HAP-1 (cell line): ENCODE measurements around the gene UGGT2.

Experiments used
- DNase-seq, 2 experiments: peaks; one replicate each; pipeline ENCODE4 v3.0.0-alpha.2; 2016 to 2020; ENCODE audit warnings: low spot score in 2 of 2
- H3K27me3 ChIP-seq: fragments of 250-450 bp; sonication (Bioruptor Pico); 2 replicates; pipeline ENCODE4 v1.5.1; 2020; ENCODE audit warnings: low read depth, mild to moderate bottlenecking, moderate library complexity
- H3K36me3 ChIP-seq: fragments of 250-450 bp; sonication (Bioruptor Pico); replicated peaks from 2 replicates; pipeline ENCODE4 v1.5.1; 2020; ENCODE audit warnings: mild to moderate bottlenecking
- H3K4me1 ChIP-seq: fragments of 250-450 bp; sonication (Bioruptor Pico); 2 replicates; pipeline ENCODE4 v1.5.1; 2020; ENCODE audit warnings: mild to moderate bottlenecking
- H3K4me3 ChIP-seq: fragments of 250-450 bp; sonication (Bioruptor Pico); 2 replicates; pipeline ENCODE4 v1.5.1; 2020; ENCODE audit warnings: mild to moderate bottlenecking, moderate library complexity
- H3K9me3 ChIP-seq: fragments of 250-450 bp; sonication (Bioruptor Pico); 2 replicates; pipeline ENCODE4 v1.5.1; 2020; ENCODE audit warnings: mild to moderate bottlenecking, moderate library complexity
- in situ Hi-C: fragments of 300-500 bp; cut with MboI; formaldehyde crosslinking; loops from 3 replicates; pipeline ENCODE4 v1.14.3; 2020; ENCODE audit warnings: low sequenced_read_pairs, inconsistent platforms, mixed read lengths

UGGT2 gene, protein sequence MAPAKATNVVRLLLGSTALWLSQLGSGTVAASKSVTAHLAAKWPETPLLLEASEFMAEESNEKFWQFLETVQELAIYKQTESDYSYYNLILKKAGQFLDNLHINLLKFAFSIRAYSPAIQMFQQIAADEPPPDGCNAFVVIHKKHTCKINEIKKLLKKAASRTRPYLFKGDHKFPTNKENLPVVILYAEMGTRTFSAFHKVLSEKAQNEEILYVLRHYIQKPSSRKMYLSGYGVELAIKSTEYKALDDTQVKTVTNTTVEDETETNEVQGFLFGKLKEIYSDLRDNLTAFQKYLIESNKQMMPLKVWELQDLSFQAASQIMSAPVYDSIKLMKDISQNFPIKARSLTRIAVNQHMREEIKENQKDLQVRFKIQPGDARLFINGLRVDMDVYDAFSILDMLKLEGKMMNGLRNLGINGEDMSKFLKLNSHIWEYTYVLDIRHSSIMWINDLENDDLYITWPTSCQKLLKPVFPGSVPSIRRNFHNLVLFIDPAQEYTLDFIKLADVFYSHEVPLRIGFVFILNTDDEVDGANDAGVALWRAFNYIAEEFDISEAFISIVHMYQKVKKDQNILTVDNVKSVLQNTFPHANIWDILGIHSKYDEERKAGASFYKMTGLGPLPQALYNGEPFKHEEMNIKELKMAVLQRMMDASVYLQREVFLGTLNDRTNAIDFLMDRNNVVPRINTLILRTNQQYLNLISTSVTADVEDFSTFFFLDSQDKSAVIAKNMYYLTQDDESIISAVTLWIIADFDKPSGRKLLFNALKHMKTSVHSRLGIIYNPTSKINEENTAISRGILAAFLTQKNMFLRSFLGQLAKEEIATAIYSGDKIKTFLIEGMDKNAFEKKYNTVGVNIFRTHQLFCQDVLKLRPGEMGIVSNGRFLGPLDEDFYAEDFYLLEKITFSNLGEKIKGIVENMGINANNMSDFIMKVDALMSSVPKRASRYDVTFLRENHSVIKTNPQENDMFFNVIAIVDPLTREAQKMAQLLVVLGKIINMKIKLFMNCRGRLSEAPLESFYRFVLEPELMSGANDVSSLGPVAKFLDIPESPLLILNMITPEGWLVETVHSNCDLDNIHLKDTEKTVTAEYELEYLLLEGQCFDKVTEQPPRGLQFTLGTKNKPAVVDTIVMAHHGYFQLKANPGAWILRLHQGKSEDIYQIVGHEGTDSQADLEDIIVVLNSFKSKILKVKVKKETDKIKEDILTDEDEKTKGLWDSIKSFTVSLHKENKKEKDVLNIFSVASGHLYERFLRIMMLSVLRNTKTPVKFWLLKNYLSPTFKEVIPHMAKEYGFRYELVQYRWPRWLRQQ (N-terminal part only)

DNA sequence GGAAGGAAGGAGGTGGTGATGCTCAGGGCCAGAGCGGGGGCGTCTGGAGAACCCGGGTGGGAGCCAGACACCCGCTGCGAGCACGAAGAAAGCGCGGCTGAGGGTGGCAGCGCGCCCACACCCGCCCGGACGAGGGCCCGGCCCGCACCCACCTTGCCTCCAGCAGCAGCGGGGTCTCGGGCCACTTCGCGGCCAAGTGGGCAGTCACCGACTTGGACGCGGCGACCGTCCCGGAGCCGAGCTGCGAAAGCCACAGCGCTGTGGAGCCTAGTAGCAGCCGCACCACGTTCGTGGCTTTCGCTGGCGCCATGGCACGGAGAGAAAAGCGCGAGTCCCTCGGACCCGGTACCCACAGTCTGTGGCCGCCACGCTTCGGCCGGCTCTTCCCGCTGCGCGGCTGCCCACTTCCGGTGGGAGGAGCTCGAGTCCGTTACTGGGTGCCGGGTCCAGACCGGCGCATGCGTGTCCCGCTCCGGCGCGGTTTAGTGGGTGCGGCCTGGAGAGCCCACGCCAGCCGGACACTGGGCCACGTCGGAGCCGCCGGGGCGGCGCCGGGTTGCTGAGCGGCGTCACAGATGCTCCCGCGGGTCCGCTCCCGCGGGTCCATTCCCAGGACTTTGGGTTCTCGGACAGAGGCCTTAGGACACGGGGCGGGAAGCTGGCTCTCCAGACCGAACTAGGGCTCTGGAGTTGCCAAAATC, at the start of gene UGGT2:
Gene UGGT2, minus strand, starts transcription at position 399 of the 701 bp plus-strand sequence. Its CDS starts 89 bp downstream, at position 310.
- in situ Hi-C loops, result no loop called here
- H3K4me1 ChIP-seq, result peaks cover 7% of the 10 kb centered on the region
- peaks cover 6% of the 10 kb centered on the region; the same call in 1 of the 2 replicates for H3K9me3 ChIP-seq
- H3K27me3 ChIP-seq, result no peaks in the 10 kb centered on the region
- H3K36me3 ChIP-seq, result peaks cover 3% of the 10 kb centered on the region
- peak; percentile 85 to 95 for DNase-seq
- H3K4me3 ChIP-seq, result peak within 1 kb of the TSS; percentile 87

DNA sequence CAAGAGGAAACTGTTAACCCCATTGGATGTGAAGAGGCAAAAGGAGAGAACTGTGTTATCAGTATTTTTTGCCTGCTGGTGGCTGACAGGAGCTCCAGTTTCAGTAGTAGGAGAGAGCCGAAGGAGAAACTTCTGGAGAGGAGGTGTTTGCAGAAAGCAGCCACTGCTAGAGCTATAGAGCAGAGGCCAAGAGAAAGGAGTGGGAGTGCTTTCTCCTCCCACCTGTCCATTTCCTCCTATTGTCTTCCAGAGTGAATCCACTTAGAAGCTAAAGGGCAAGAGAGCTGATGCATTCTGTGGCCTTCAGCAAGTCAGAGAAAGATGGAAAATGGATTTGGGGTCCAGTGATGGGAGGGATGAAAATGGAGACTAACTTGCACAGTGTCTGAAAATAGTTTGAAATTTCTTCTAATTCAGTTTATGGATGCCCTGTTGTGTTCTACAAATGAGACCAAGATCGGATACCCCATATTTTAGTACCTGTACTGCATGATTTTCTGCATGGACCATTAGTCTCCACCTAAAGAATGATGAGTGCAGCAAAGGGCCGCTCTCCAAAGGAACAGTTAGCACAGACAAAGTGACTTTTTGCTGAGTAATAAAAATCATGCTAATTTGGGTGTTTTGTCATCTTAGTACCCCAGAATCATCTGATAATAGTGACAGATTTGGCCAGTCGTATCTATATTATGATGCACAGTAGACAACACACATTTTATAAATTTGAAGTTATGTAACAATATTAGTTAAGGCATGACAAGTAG, 47.4 kb upstream of the UGGT2 start:
- Histone ChIP-seq H3K36me3 (no peaks in the 10 kb centered on the region), H3K27me3 (no peaks in the 10 kb centered on the region), H3K9me3 (no peaks in the 10 kb centered on the region), H3K4me1 (no peaks in the 10 kb centered on the region), H3K4me3 (no peak overlapping the region)
- in situ Hi-C loops, result no loop called here
- no peak for DNase-seq

DNA sequence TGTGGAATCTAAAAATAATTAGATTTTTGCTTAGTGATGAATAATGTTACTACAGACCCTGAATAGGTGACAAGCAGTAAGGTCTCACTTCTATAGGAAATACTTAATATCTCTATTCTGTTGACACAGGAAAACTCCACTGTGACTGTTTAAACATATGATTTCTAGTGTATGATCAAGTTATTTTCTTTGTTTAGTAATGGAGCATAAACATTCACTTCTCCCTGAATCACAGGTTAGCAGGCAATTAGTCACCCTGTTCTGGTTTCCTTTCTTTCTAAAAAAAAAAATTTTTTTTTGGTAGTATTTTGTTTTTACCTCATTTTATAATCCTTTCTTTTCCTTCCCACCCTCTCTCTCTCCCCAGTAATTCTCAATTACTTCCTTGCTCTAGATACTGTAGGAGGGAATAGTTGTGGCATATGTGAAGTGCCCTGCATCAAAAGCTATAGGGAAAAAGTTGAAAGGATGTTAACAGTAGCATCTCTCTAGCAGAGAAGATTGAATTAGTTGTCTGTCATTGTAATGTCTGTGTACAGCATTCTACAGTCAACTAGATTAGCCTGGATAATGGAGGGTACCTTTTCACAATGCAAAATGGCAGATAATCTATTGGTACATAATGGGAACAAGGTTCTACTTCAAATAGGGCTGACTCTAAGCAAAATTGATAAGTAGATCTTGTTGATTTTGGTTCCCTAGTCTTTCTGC, 40.2 kb upstream of the UGGT2 start:
- Histone ChIP-seq H3K4me3 (no peak overlapping the region), H3K27me3 (no peaks in the 10 kb centered on the region), H3K4me1 (peaks cover 15% of the 10 kb centered on the region), H3K9me3 (no peaks in the 10 kb centered on the region), H3K36me3 (no peaks in the 10 kb centered on the region)
- in situ Hi-C loops, result no loop called here
- no peak for DNase-seq

DNA sequence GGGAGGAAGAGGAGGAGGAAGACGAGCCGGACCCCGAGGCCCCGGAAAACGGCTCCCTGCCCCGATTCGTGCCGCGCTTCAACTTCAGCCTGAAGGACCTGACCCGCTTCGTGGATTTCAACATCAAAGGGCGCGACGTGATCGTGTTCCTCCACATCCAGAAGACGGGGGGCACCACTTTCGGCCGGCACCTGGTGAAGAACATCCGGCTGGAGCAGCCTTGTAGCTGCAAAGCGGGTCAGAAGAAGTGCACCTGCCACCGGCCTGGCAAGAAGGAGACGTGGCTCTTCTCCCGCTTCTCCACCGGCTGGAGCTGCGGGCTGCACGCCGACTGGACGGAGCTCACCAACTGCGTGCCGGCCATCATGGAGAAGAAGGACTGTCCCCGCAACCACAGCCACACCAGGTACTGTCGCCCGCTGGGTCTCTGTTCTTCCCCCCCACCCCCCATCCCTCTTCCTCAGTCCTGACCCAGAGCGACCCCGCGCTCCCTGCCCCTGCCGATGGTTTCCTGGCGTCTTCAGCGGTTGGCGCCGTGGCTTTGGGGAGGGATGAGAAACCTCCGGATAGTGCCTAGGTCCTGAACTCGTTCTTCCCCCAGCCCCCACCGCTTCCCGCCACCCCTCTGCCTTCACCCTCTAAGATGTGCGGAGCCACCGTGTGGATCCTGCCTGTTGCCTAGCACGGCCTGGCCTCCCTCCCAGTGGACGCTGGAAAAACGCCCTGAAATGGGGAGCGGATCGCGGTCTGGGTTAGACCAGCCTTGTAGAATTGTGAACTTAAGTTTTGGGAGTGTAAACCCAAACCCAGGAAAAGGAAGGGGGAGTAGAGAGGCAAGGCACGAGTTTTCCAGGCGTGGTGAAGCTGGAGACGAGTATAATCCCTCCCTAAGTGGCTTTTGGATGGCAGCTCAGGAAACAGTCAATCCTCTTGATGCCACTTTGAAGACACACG, 38.2 kb upstream of the UGGT2 start:
- in situ Hi-C loops, result no loop called here
- Histone ChIP-seq H3K36me3 (no peaks in the 10 kb centered on the region), H3K27me3 (peaks cover 7% of the 10 kb centered on the region; the same call in 1 of the 2 replicates), H3K9me3 (no peaks in the 10 kb centered on the region), H3K4me3 (peak overlapping the region; percentile 50), H3K4me1 (peaks cover 15% of the 10 kb centered on the region)
- peak; percentile 45 to 75 for DNase-seq

DNA sequence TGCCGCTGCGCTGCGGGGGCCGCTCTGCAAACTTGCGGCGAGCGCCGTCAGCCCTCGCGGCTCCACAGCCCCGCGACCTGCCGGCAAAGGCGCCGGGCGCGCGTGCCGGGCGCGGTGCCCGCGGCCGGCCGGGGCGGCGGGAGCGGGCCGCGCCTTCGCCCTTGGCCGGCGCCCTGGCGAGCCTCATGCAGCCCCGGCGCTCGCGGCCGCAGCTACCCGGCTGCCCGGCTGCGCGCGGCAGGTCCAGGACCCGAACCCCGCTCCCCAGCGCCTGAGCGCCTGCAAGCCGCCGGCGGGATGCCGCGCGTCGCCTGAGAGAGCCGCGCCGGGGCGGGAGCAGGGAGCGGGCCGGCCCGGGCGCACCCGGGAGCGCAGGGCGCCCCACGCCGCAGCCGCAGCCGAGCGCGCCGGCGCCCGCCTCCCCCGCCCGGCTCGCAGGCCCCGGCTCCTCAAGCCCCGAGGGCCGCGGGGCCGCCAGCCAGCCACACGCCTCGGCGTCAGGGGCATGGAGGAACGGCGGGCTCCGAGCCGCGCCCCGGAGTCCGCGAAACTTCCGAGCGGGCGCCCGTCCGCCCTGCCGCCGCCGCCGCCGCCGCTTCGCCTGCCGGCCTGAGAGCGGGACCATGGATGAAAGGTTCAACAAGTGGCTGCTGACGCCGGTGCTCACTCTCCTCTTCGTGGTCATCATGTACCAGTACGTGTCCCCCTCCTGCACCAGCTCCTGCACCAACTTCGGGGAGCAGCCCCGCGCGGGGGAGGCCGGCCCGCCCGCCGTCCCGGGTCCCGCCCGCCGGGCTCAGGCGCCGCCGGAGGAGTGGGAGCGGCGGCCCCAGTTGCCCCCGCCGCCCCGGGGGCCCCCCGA, 37.3 kb upstream of the UGGT2 start:
- in situ Hi-C loops, result no loop called here
- Histone ChIP-seq H3K27me3 (peaks cover 7% of the 10 kb centered on the region; the same call in 1 of the 2 replicates), H3K36me3 (no peaks in the 10 kb centered on the region), H3K4me1 (peaks cover 15% of the 10 kb centered on the region), H3K9me3 (no peaks in the 10 kb centered on the region), H3K4me3 (peak overlapping the region; percentile 50)
- DNase-seq, result peak in 1 of 2 experiments; percentile 44

DNA sequence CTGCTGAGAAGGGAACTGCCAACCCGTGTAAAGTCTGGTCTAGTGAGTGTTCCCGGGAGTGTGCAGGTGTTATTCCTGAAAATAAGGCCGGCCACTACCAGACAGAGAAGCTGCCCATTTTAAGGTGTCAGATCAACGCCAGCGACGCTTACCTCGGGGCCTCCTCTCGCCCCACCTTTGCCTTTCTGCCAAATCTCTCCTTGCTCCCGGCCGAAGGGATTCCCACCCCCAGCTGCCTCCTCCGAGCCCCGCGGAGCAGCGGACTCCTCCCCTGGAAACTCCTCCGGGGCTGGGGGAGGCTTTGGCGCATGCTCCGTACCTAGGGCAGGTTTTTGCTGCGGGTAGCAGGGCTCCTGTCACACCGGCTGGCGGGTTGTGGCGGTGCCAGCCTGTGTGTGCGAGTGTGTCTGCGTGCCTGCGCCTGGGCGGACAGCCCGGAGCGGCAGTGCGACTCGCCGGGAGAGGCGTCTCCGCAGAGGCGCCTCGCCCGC, 36.6 kb upstream of the UGGT2 start, which contains the start of gene HS6ST3:
Gene HS6ST3, plus strand, starts transcription at position 359 of the 491 bp plus-strand sequence.
- H3K4me3 ChIP-seq, result peak within 1 kb of the TSS; percentile 50
- H3K9me3 ChIP-seq, result no peaks in the 10 kb centered on the region
- H3K36me3 ChIP-seq, result no peaks in the 10 kb centered on the region
- in situ Hi-C loops, result no loop called here
- H3K27me3 ChIP-seq, result peaks cover 7% of the 10 kb centered on the region; the same call in 1 of the 2 replicates
- DNase-seq, result peak; percentile 63 to 80
- peaks cover 15% of the 10 kb centered on the region for H3K4me1 ChIP-seq

DNA sequence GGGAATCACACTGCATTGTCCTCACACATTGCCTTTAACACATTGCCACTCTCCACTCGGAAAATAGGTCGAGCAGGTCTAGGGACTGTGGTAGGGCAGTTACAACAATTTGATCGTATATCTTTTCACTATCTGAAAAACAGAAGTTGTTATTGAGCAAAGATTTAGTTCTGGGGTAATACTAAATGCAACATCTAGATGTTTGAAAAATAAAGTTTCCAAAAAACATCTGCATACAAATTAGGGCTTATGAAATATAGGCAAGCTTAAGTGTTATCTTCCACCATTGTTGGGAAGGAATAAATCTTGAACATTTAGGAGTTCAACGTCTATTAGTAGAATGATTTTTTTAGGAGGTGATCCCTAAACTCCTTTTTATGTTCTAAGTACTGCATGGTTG, 35.9 kb upstream of the UGGT2 start:
- H3K4me1 ChIP-seq, result peaks cover 15% of the 10 kb centered on the region
- in situ Hi-C loops, result no loop called here
- no peaks in the 10 kb centered on the region for H3K9me3 ChIP-seq
- DNase-seq, result no peak
- H3K36me3 ChIP-seq, result no peaks in the 10 kb centered on the region
- peaks cover 7% of the 10 kb centered on the region; the same call in 1 of the 2 replicates for H3K27me3 ChIP-seq
- H3K4me3 ChIP-seq, result no peak overlapping the region

DNA sequence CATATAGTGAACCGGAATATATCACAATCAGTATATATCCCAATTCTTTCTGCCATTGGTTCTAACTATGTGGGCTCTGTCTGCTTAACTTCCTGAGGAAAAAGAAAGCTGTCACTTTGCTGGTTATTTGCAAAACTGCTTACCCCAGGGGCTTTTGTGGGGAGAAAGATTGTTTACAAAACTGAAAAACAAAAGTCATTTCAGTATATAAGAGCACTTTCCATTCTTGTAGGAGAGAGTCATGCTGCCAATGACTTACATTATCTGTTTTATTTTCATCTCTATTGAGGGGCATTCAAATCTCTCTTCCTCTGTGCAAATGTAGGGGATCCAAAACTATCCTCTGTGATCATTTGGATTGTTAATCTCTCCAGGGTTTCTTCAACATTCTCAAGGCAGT, 33.5 kb upstream of the UGGT2 start:
- Histone ChIP-seq H3K27me3 (peaks cover 7% of the 10 kb centered on the region; the same call in 1 of the 2 replicates), H3K36me3 (no peaks in the 10 kb centered on the region), H3K4me1 (no peaks in the 10 kb centered on the region; the same call in 1 of the 2 replicates), H3K4me3 (no peak overlapping the region), H3K9me3 (no peaks in the 10 kb centered on the region)
- in situ Hi-C loops, result no loop called here
- no peak for DNase-seq

DNA sequence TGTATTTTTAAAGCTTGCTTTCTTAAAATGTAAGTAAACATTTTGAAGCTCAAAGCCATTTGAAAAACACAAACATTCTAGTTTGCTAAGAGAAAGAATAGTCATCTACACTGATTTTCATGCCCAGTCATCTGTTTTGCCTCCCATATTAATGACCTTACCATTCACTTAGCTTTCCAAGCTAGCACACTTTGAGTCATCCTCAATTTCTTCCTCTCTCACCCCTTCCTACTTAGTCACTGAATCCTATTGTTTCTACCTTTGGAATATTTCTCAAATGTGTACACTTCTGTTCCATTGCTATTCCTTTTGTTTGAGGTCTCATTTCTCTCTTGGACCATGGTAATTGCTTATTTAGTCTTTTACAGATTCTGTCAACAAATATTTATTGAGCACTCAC, 29.4 kb upstream of the UGGT2 start:
- H3K4me1 ChIP-seq, result no peaks in the 10 kb centered on the region; the same call in 1 of the 2 replicates
- peaks cover 12% of the 10 kb centered on the region for H3K27me3 ChIP-seq
- H3K9me3 ChIP-seq, result no peaks in the 10 kb centered on the region
- in situ Hi-C loops, result no loop called here
- H3K36me3 ChIP-seq, result no peaks in the 10 kb centered on the region
- no peak for DNase-seq
- no peak overlapping the region for H3K4me3 ChIP-seq

DNA sequence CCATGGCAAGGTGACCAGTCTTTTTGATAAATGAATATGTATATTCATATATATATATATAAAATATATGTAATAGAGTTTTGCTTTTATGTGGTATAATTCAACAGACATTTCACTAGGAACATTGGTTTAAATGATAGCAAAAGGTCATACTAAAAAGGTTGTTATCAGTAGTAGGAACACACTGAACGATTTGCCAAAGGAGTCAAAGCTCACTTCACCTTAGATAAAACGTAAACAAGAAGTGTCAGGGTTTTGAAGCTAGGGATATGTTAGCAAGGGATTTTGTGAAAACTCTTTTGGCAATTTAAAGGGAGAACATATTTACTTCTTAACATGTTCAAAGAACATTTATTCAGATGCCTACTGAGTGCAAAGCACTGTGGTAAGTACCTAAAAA, 28.7 kb upstream of the UGGT2 start:
- Histone ChIP-seq H3K36me3 (no peaks in the 10 kb centered on the region), H3K4me1 (no peaks in the 10 kb centered on the region; the same call in 1 of the 2 replicates), H3K9me3 (no peaks in the 10 kb centered on the region), H3K27me3 (peaks cover 10% of the 10 kb centered on the region), H3K4me3 (no peak overlapping the region)
- no peak for DNase-seq
- in situ Hi-C loops, result no loop called here
